SK-N-SH (cell line): ENCODE measurements around the gene DNMT3B. TPM values are rescaled to one million over a fixed set of nuclear protein-coding genes. Genes with fewer than 3 reads are reported as not detected.

Source experiments
- CTCF ChIA-PET: fragments of 300-600, 350-600 bp; formaldehyde crosslinking; extraction: SDS; loops from one replicate; lab custom pipeline; 2021; lab: Yijun Ruan, JAX
- POLR2A ChIA-PET: fragments of 350-600 bp; sonication (Branson Sonifier 250); formaldehyde crosslinking; extraction: SDS; loops from one replicate; lab custom pipeline; 2020; ENCODE audit warnings: antibody characterized with exemption, inconsistent platforms; lab: Yijun Ruan, JAX
- DNase-seq: peaks from one replicate; pipeline ENCODE4 v3.0.0; 2012
- H2AFZ ChIP-seq: fragments of 200-600 bp; sonication (generic); 2 replicates; pipeline ENCODE4 v1.8.1; 2016; ENCODE audit warnings: antibody characterized with exemption, mild to moderate bottlenecking, low read depth
- H3F3A ChIP-seq: fragments of 200-600 bp; sonication (generic); replicated peaks from 2 replicates; pipeline ENCODE3; 2016; ENCODE audit warnings: antibody characterized with exemption, mild to moderate bottlenecking; ENCODE audit not compliant: insufficient read depth
- H3K27ac ChIP-seq, 2 experiments: fragments of 200-500 bp in 1 of 2; fragments of 200-600 bp in 1 of 2; sonication (Bioruptor generic) in 1 of 2; sonication (generic), shearing (Covaris generic) in 1 of 2; 2 replicates each; pipeline versions ENCODE4 v1.5.1 to v1.6.1; 2014 to 2016; ENCODE audit warnings: low read depth in 2 of 2, inconsistent platforms in 1 of 2, low read length in 1 of 2, mild to moderate bottlenecking in 1 of 2, mixed read lengths in 1 of 2
- H3K27me3 ChIP-seq: fragments of 200-600 bp; sonication (generic), shearing (Covaris generic); 2 replicates; pipeline ENCODE4 v1.6.1; 2016; ENCODE audit warnings: mixed run types; ENCODE audit not compliant: insufficient read depth
- H3K36me3 ChIP-seq, 2 experiments: fragments of 200-500 bp in 1 of 2; fragments of 200-600 bp in 1 of 2; sonication (Bioruptor generic) in 1 of 2; sonication (generic) in 1 of 2; replicated peaks in 1 of 2; 2 replicates each; pipeline versions ENCODE3 to v1.5.1; 2014 to 2016; ENCODE audit warnings: low read length in 1 of 2, mild to moderate bottlenecking in 1 of 2; ENCODE audit not compliant: insufficient read depth in 2 of 2, control insufficient read depth in 1 of 2
- H3K4me1 ChIP-seq, 2 experiments: fragments of 200-500 bp in 1 of 2; fragments of 200-600 bp in 1 of 2; sonication (Bioruptor generic) in 1 of 2; sonication (generic), shearing (Covaris generic) in 1 of 2; 2 replicates each; pipeline versions ENCODE4 v1.5.1 to v1.6.1; 2014 to 2016; ENCODE audit warnings: low read depth in 1 of 2, low read length in 1 of 2, mixed run types in 1 of 2; ENCODE audit not compliant: insufficient read depth in 2 of 2, control insufficient read depth in 1 of 2
- H3K4me2 ChIP-seq: fragments of 200-600 bp; sonication (generic), shearing (Covaris generic); 2 replicates; pipeline ENCODE4 v1.6.1; 2017; ENCODE audit warnings: mixed run types
- H3K4me3 ChIP-seq, 2 experiments: fragments of 200-500 bp in 1 of 2; fragments of 200-600 bp in 1 of 2; sonication (Bioruptor generic) in 1 of 2; sonication (generic), shearing (Covaris generic) in 1 of 2; 2 replicates each; pipeline versions ENCODE4 v1.5.1 to v1.8.1; 2014 to 2016; ENCODE audit warnings: low read depth in 2 of 2, inconsistent platforms in 1 of 2, low read length in 1 of 2, mild to moderate bottlenecking in 1 of 2, mixed read lengths in 1 of 2, moderate library complexity in 1 of 2
- H3K79me2 ChIP-seq: fragments of 200-600 bp; sonication (generic); 2 replicates; pipeline ENCODE4 v1.8.1; 2017; ENCODE audit warnings: mild to moderate bottlenecking; ENCODE audit not compliant: insufficient read depth
- H3K9ac ChIP-seq: fragments of 200-600 bp; sonication (generic); 2 replicates; pipeline ENCODE4 v1.6.1; 2017; ENCODE audit warnings: mixed run types
- H3K9me2 ChIP-seq: fragments of 200-600 bp; sonication (generic); 2 replicates; pipeline ENCODE4 v1.6.1; 2017; ENCODE audit warnings: mixed run types
- H3K9me3 ChIP-seq: fragments of 200-600 bp; sonication (generic); 2 replicates; pipeline ENCODE4 v1.6.1; 2017; ENCODE audit warnings: mixed run types, mild to moderate bottlenecking, moderate library complexity
- H4K20me1 ChIP-seq: fragments of 200-600 bp; sonication (generic); 2 replicates; pipeline ENCODE4 v1.6.1; 2017; ENCODE audit warnings: mild to moderate bottlenecking, mixed run types; ENCODE audit not compliant: insufficient read depth
- CHD2 ChIP-seq: fragments of 150-350 bp; IDR thresholded peaks from 2 replicates; pipeline ENCODE4 v1.6.1; 2018; ENCODE audit warnings: low read length; ENCODE audit not compliant: partially characterized antibody
- FOSL2 ChIP-seq: IDR thresholded peaks from 2 replicates; pipeline ENCODE4 v1.4.0; 2012; ENCODE audit warnings: low read depth, mild to moderate bottlenecking, moderate library complexity, borderline replicate concordance
- FOXM1 ChIP-seq: IDR thresholded peaks from 2 replicates; pipeline ENCODE4 v1.4.0; 2012; ENCODE audit warnings: low read depth, mild to moderate bottlenecking
- GABPA ChIP-seq: IDR thresholded peaks from 2 replicates; pipeline ENCODE4 v1.4.0; 2012; ENCODE audit warnings: low read depth, mild to moderate bottlenecking
- GATA2 ChIP-seq: sonication (generic); formaldehyde crosslinking; IDR thresholded peaks from 2 replicates; pipeline ENCODE4 v1.5.0; 2020; ENCODE audit warnings: mild to moderate bottlenecking, missing genetic modification reagents
- JUND ChIP-seq: IDR thresholded peaks from 2 replicates; pipeline ENCODE4 v1.4.0; 2012
- MXI1 ChIP-seq: IDR thresholded peaks from 2 replicates; pipeline ENCODE4 v1.6.1; 2012; ENCODE audit warnings: mild to moderate bottlenecking, low read depth, low read length, improper control_type of control experiment
- POLR2AphosphoS5 ChIP-seq: IDR thresholded peaks from 2 replicates; pipeline ENCODE4 v1.6.1; 2012; ENCODE audit warnings: low read depth, low read length
- RCOR1 ChIP-seq: fragments of 150-350 bp; IDR thresholded peaks from 2 replicates; pipeline ENCODE4 v1.6.1; 2017; ENCODE audit warnings: antibody characterized with exemption, low read length
- SMC3 ChIP-seq: IDR thresholded peaks from 2 replicates; pipeline ENCODE4 v1.6.1; 2012; ENCODE audit warnings: low read depth, low read length, improper control_type of control experiment
- TEAD4 ChIP-seq: IDR thresholded peaks from 2 replicates; pipeline ENCODE4 v1.4.0; 2012; ENCODE audit warnings: mild to moderate bottlenecking, borderline replicate concordance; ENCODE audit not compliant: insufficient read depth
- YY1 ChIP-seq: IDR thresholded peaks from 2 replicates; pipeline ENCODE4 v1.4.0; 2012; ENCODE audit warnings: low read depth, mild to moderate bottlenecking
- WGBS: methylation state at CpG from one replicate; pipeline ENCODE4 v1.1.6; 2017; ENCODE audit warnings: low lambda C conversion rate; 5-methylcytosine and 5-hydroxymethylcytosine counted together
- polyA plus RNA-seq, 3 experiments: library from polyadenylated mRNA; depleted of rRNA; stranded (reverse); fragments of >200 nt; gene quantifications; 2 replicates each; pipeline ENCODE4 v1.2.3, GENCODE V29; 2012
- TF ChIP-seq, protein P1 (sequence below): IDR thresholded peaks from 2 replicates; pipeline ENCODE4 v1.6.1; 2012; ENCODE audit warnings: mild to moderate bottlenecking, low read depth, low read length, moderate library complexity
- TF ChIP-seq, protein P2 (sequence below): fragments of 200-600 bp; sonication (generic); IDR thresholded peaks from 2 replicates; pipeline ENCODE4 v1.6.1; 2017; ENCODE audit warnings: antibody characterized with exemption, mild to moderate bottlenecking, moderate library complexity

DNMT3B gene
- polyA plus RNA-seq, 1 of the 3 experiments (the other 2 are of a cell fraction) = 2.2 TPM

DNA sequence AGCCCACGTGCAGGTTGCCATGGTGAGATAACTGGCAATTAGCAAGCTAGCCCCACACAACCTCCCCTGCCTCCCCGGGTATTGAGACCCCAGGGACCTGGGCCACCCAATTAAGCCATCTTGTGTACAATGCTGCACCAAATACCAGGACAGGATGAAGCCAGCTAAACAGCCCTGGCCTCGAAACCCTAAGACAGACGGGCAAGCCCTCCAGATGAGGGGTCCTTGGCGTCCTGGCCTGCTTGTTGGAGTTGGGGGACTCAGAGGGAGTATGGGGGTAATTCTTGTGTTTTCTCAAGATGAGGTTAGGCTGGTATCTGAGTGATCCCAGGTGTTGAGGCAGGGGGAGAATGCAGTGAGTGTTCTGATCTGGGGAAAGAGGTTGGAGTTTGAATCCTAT is 48.8 kb downstream of the DNMT3B start (continued):
- TF ChIP-seq, protein P1, sequence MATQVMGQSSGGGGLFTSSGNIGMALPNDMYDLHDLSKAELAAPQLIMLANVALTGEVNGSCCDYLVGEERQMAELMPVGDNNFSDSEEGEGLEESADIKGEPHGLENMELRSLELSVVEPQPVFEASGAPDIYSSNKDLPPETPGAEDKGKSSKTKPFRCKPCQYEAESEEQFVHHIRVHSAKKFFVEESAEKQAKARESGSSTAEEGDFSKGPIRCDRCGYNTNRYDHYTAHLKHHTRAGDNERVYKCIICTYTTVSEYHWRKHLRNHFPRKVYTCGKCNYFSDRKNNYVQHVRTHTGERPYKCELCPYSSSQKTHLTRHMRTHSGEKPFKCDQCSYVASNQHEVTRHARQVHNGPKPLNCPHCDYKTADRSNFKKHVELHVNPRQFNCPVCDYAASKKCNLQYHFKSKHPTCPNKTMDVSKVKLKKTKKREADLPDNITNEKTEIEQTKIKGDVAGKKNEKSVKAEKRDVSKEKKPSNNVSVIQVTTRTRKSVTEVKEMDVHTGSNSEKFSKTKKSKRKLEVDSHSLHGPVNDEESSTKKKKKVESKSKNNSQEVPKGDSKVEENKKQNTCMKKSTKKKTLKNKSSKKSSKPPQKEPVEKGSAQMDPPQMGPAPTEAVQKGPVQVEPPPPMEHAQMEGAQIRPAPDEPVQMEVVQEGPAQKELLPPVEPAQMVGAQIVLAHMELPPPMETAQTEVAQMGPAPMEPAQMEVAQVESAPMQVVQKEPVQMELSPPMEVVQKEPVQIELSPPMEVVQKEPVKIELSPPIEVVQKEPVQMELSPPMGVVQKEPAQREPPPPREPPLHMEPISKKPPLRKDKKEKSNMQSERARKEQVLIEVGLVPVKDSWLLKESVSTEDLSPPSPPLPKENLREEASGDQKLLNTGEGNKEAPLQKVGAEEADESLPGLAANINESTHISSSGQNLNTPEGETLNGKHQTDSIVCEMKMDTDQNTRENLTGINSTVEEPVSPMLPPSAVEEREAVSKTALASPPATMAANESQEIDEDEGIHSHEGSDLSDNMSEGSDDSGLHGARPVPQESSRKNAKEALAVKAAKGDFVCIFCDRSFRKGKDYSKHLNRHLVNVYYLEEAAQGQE = no peak
- TF ChIP-seq, all 33 proteins: peak for 0

DNA sequence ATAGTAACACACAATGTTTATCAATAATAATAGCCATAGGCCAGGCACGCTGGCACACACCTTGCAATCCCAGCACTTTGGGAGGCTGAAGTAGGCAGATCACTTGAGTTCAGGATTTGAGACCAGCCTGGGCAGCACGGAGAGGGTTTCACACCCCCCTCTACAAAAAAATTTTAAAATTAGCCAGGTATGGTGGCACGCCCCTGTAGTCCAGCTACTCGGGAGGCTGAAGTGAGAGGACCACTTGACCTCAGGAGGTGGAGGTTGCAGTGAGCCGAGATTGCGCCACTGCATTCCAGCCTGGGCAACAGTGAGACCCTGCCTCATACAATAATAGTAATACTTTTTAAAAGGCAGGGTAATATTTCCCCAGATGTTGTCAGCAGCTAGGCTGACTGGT is 49.7 kb downstream of the DNMT3B start:
- Histone ChIP-seq H3K4me2 (no peak overlapping the region), H3K9ac (no peak overlapping the region), H3K36me3 (no peaks in the 10 kb centered on the region), H3K27me3 (no peaks in the 10 kb centered on the region), H2AFZ (no peak overlapping the region), H3K27ac (no peak overlapping the region), H3K9me2 (no peaks in the 10 kb centered on the region), H3K79me2 (no peaks in the 10 kb centered on the region), H3K9me3 (no peaks in the 10 kb centered on the region), H4K20me1 (no peaks in the 10 kb centered on the region), H3F3A (no peaks in the 10 kb centered on the region), H3K4me1 (no peaks in the 10 kb centered on the region), H3K4me3 (no peak overlapping the region)
- DNase-seq = no peak
- CTCF ChIA-PET = interaction anchor here (0.7 to 5.1 kb wide), 3 partner anchors 22 to 133 kb away, joined by 3 to 27 read pairs (median 4); no protein-coding TSS in a partner anchor
- no peak for TF ChIP-seq GABPA
- TF ChIP-seq TEAD4 = no peak
- no peak for TF ChIP-seq YY1
- no peak for TF ChIP-seq RCOR1
- no peak for TF ChIP-seq SMC3
- no peak for TF ChIP-seq POLR2AphosphoS5
- TF ChIP-seq GATA2 (CRISPR knock-in tag) = no peak
- POLR2A ChIA-PET = no interaction called here
- 95% methylated on average over 4 of the region's 6 CpGs for WGBS

DNA sequence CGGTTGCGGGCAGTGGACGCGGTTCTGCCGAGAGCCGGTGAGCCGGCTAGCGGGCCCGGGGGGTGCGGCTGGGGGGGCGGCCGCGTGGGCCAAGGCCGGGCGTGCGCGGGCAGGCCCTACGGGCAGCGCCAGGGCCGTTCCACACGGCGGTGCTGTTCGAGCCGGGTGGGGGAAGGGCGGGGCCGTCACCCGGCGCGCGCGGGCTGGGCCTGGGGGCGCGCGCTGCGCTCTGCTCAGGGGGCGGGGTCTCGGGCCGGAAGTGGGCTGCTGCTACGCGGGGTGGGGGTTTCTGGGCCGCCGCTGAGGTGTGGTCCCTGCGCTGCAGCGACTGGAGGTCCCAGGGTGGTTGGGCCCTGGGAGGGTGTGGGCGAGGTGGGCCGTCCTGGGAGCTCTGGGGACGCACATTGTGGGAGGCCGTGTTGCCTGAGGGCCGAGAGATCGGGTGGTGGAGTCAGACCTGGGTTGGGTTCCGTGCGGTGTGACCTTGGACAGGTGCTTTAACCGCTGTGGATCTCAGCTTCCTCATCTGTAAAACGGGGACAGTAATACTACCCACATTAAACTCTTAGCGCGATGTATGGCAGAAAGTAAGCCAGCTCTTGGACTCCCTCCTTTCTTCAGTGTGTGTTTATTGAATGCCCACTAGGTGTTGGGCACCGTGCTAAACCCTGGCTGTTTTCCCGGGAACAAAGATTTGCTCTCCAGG is 58.0 kb downstream of the DNMT3B start:
- Histone ChIP-seq H3K27me3 (no peaks in the 10 kb centered on the region), H2AFZ (no peak overlapping the region), H3K36me3 (no peaks in the 10 kb centered on the region), H3K9me2 (no peaks in the 10 kb centered on the region), H3F3A (peaks cover 6% of the 10 kb centered on the region), H3K4me3 (peak overlapping the region; percentile 80 to 82), H3K4me1 (peaks cover 19 to 24% of the 10 kb centered on the region in 2 experiments; a peak in 2 of 4 replicates), H3K9me3 (no peaks in the 10 kb centered on the region), H3K4me2 (peak overlapping the region; percentile 77), H4K20me1 (peaks cover 48% of the 10 kb centered on the region), H3K27ac (peak overlapping the region; percentile 67 to 73), H3K9ac (peak overlapping the region; percentile 67), H3K79me2 (peaks cover 52% of the 10 kb centered on the region)
- WGBS = under 1% methylated on average over 12 of the region's 58 CpGs
- ChIA-PET CTCF (interaction anchor here (0.6 to 2.4 kb wide), 3 partner anchors 30 to 114 kb away, joined by 3 to 13 read pairs (median 3); no protein-coding TSS in a partner anchor), POLR2A (interaction anchor here (0.6 to 1.6 kb wide), 3 partner anchors 10 to 1822 kb away, joined by 3 to 10 read pairs (median 5); partner anchors contain the start of gene DNMT3B)
- DNase-seq = peak; percentile 93
- no peak for TF ChIP-seq JUND
- TF ChIP-seq, protein P1 = no peak
- TF ChIP-seq CHD2 = peak; percentile 56
- TF ChIP-seq MXI1 = peak; percentile 60; the same call in 1 of the 2 replicates
- TF ChIP-seq FOSL2 = no peak
- TF ChIP-seq, protein P2, sequence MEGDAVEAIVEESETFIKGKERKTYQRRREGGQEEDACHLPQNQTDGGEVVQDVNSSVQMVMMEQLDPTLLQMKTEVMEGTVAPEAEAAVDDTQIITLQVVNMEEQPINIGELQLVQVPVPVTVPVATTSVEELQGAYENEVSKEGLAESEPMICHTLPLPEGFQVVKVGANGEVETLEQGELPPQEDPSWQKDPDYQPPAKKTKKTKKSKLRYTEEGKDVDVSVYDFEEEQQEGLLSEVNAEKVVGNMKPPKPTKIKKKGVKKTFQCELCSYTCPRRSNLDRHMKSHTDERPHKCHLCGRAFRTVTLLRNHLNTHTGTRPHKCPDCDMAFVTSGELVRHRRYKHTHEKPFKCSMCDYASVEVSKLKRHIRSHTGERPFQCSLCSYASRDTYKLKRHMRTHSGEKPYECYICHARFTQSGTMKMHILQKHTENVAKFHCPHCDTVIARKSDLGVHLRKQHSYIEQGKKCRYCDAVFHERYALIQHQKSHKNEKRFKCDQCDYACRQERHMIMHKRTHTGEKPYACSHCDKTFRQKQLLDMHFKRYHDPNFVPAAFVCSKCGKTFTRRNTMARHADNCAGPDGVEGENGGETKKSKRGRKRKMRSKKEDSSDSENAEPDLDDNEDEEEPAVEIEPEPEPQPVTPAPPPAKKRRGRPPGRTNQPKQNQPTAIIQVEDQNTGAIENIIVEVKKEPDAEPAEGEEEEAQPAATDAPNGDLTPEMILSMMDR = 0 out of 2 replicates have a peak, but pooled peaks have one; percentile 10
- TF ChIP-seq FOXM1 = no peak
- TF ChIP-seq RCOR1 = no peak
